Stomach smooth muscle (tissue), 2 donors: ENCODE results near the gene TMEM51.

Experiments used
- H3K27ac ChIP-seq: one replicate; pipeline ENCODE4 v1.7.0; 2013; ENCODE audit warnings: mild to moderate bottlenecking, low read length, inconsistent platforms
- H3K27me3 ChIP-seq, 2 donors: one replicate each; pipeline ENCODE4 v1.7.0; 2013; ENCODE audit warnings: low read length in 2 of 2; ENCODE audit not compliant: insufficient read depth in 2 of 2, control insufficient read depth in 1 of 2
- H3K36me3 ChIP-seq, 2 donors: one replicate each; pipeline ENCODE4 v1.7.0; 2013; ENCODE audit warnings: low read length in 2 of 2; ENCODE audit not compliant: control insufficient read depth in 2 of 2, insufficient read depth in 2 of 2
- H3K4me1 ChIP-seq: one replicate; pipeline ENCODE4 v1.7.0; 2013; ENCODE audit warnings: low read length; ENCODE audit not compliant: control insufficient read depth, insufficient read depth
- H3K4me3 ChIP-seq, 2 donors: one replicate each; pipeline ENCODE4 v1.7.0; 2013; ENCODE audit warnings: low read length in 2 of 2
- H3K9ac ChIP-seq, 2 donors: one replicate each; pipeline ENCODE4 v1.7.0; 2013; ENCODE audit warnings: low read length in 2 of 2, mild to moderate bottlenecking in 1 of 2
- H3K9me3 ChIP-seq, 2 donors: one replicate each; pipeline ENCODE4 v1.7.0; 2013; ENCODE audit warnings: low read length in 2 of 2; ENCODE audit not compliant: control insufficient read depth in 2 of 2
- donor health status: healthy.
- donor health status: Pancreatic carcinoma.

The TMEM51 gene

DNA sequence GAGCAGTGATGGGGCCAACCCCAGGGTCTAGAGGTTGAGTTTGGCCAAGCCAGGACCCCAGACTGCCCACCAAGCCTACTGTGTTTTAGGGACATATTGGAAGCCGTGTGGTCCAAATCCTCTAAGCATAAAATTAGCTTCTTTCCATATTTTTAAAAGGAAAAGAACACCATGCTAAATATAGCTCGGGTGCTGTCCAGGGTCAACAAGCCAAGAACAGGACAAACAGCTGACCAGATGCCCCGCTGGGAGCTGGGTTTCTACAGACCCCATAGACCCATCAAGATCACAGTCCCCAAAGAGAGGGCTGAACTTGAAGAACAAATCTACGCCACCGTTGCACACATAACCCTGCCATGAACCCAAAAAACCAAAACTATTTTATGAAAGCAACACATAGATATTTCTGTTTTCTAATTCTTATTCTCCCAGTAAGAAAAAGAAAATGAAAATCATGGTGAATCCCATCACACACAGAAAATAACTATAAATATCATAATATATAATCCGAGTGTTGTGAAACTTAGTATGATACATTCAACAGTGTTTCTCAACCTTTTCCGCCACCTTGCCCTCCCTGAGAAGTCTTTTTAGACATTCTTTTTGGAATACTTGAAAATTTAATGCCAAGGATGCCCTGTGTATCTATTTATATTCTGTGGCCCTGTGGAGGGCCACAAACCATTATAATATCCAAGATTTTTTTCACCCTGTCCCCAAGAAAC is 57.3 kb downstream of the TMEM51 start:
- H3K27ac ChIP-seq = no peak overlapping the region
- H3K9ac ChIP-seq = no peak overlapping the region
- H3K36me3 ChIP-seq = no peaks in the 10 kb centered on the region
- H3K9me3 ChIP-seq = no peaks in the 10 kb centered on the region
- H3K4me3 ChIP-seq = peak overlapping the region in 1 of 2 donors; percentile 8
- H3K4me1 ChIP-seq = peaks cover 71% of the 10 kb centered on the region
- H3K27me3 ChIP-seq = no peaks in the 10 kb centered on the region

DNA sequence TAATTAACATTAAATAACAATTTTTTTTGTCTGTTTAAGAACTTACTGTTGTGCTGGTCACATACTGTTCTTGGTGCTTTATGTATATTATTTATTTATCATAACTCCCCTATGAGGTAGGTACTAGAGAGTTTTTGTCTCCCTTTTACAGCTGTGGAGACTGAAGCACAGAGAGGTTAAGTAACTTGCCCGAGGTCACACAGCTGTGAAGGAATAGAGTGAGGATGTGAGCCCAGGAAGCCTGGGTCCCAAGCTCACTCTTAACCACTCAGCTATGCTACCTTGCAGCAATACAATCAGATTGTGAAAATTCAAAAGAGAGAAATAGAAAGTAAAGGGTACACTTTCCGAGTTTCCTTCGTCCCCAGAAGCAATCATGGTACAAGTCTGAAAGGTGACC is 57.9 kb downstream of the TMEM51 start:
- Histone ChIP-seq H3K4me3 (no peak overlapping the region), H3K27ac (no peak overlapping the region), H3K9me3 (no peaks in the 10 kb centered on the region), H3K9ac (no peak overlapping the region), H3K27me3 (no peaks in the 10 kb centered on the region), H3K36me3 (no peaks in the 10 kb centered on the region), H3K4me1 (peaks cover 68% of the 10 kb centered on the region)

DNA sequence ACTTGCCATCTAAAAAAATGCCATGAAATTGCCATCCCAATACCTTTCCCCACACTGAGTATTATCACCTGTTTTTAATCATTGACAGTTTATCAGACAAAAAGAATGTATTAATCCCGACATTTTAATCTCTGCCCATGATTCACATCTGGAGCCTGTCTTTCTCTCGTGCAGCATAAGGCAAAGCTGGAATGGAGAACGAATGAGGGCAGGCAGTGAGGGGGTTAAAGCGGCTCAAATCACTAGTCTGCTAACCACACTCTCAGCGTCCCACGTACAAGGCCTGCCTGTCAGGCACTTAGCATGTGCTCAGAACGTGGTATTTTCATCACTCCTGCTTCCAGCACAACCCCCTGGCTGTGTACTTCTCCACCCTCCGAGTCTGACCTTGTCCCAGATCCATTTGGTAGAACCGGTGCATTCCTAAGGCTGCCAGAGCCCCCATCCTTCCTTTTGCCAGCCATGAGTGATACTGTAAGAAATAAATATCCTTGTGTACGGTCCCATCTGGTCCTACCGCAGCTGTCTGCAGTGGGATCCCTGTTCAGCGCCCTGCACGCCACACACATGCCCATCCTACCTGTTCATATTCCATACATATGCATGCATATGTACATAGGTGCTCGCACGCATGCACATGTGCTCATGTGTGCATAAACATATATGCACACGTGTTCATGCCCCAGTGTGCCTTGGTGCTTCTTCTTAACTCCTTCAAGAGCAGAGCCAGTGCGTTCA is 58.8 kb downstream of the TMEM51 start:
- H3K27ac ChIP-seq = peak overlapping the region; percentile 93
- peak overlapping the region in 1 of 2 donors; percentile 8 for H3K4me3 ChIP-seq
- H3K9ac ChIP-seq = peak overlapping the region in 1 of 2 donors; percentile 21
- H3K9me3 ChIP-seq = no peaks in the 10 kb centered on the region
- no peaks in the 10 kb centered on the region for H3K27me3 ChIP-seq
- H3K36me3 ChIP-seq = no peaks in the 10 kb centered on the region
- peaks cover 58% of the 10 kb centered on the region for H3K4me1 ChIP-seq

DNA sequence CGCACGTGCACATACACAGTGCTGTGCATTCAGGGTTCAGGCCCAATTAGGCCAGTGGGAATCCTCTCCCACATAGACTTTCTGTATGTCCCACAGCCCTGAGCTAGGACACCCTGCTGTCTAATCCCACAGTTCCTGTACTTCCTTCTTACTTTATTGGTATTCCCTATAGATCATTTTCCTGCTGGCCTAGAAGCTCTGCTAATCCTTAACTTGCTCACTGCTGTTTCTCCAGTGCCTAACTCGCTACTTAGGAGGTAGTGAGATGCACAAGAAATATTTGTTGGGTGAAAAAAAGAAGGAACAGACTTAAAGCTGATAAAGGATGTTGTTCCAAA is 59.4 kb downstream of the TMEM51 start:
- H3K27me3 ChIP-seq = no peaks in the 10 kb centered on the region
- H3K36me3 ChIP-seq = no peaks in the 10 kb centered on the region
- peak overlapping the region in 1 of 2 donors; percentile 8 for H3K4me3 ChIP-seq
- H3K9ac ChIP-seq = peak overlapping the region in 1 of 2 donors; percentile 21
- peak overlapping the region; percentile 93 for H3K27ac ChIP-seq
- no peaks in the 10 kb centered on the region for H3K9me3 ChIP-seq
- H3K4me1 ChIP-seq = peaks cover 53% of the 10 kb centered on the region

DNA sequence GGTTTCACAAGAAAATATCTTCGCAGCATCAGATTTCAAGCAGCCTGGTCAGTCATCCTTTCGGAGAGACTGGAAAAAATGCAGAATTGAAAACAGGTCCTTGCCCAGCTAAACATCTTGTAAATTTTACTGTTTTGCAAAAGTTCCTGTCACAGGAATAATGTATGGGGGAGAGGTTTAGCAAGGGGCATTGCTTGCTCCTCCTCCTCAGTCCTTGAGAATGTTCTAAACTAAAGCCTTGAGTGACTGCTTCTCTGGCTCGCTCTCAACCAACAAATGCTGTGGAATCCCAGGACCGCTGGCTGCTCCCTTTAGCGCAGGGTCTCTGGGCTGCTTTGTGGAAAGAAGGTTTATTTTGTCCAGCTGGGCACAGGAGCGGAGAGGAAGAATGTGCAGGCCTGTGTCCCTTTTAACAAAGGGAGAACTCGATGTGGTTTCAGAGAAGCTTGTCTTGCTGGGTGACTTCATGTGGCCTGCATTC is 59.8 kb downstream of the TMEM51 start:
- Histone ChIP-seq H3K9me3 (no peaks in the 10 kb centered on the region), H3K27ac (peak overlapping the region; percentile 93), H3K4me3 (peak overlapping the region in 1 of 2 donors; percentile 44), H3K4me1 (peaks cover 50% of the 10 kb centered on the region), H3K36me3 (peaks cover 0 to 3% of the 10 kb centered on the region in 2 donors), H3K27me3 (no peaks in the 10 kb centered on the region), H3K9ac (no peak overlapping the region)

DNA sequence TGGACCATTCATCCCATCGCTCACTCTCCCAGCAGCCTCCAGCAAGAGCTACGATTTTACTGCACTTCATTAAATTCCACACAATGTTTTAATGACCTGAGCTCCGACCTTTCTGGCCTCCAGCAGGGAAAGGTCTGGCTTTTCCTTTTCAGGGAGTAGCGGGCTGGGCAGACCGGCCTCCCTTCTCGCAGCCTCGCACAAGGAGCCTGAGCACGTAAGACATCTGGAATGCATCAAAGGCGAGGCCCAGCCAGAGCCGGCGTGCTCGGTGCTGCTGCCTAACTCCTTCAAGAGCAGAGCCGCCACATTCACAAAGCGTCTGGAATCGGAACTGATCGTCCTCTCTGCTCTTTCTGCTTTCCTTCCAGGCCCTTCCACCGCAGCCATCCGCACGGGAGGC is 61.0 kb downstream of the TMEM51 start:
- H3K9ac ChIP-seq = peak overlapping the region; percentile 25 to 66
- H3K27me3 ChIP-seq = no peaks in the 10 kb centered on the region
- peaks cover 2 to 3% of the 10 kb centered on the region in 2 donors for H3K36me3 ChIP-seq
- H3K4me3 ChIP-seq = peak overlapping the region; percentile 13 to 57
- H3K27ac ChIP-seq = peak overlapping the region; percentile 93
- peaks cover 52% of the 10 kb centered on the region for H3K4me1 ChIP-seq
- H3K9me3 ChIP-seq = no peaks in the 10 kb centered on the region

DNA sequence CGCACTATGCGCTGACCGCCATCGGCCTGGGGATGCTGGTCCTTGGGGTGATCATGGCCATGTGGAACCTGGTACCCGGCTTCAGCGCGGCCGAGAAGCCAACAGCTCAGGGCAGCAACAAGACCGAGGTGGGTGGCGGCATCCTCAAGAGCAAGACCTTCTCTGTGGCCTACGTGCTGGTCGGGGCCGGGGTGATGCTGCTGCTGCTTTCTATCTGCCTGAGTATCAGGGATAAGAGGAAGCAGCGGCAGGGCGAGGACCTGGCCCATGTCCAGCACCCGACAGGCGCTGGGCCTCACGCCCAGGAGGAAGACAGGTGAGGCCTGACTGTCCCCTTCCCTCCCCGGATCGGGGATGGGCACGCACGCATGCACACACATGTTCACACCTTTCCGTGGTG is 61.6 kb downstream of the TMEM51 start:
- Histone ChIP-seq H3K4me1 (peaks cover 52% of the 10 kb centered on the region), H3K27ac (peak overlapping the region; percentile 93), H3K9me3 (no peaks in the 10 kb centered on the region), H3K36me3 (peaks cover 7 to 8% of the 10 kb centered on the region in 2 donors), H3K9ac (peak overlapping the region; percentile 16 to 66), H3K4me3 (peak overlapping the region in 1 of 2 donors; percentile 57), H3K27me3 (no peaks in the 10 kb centered on the region)

DNA sequence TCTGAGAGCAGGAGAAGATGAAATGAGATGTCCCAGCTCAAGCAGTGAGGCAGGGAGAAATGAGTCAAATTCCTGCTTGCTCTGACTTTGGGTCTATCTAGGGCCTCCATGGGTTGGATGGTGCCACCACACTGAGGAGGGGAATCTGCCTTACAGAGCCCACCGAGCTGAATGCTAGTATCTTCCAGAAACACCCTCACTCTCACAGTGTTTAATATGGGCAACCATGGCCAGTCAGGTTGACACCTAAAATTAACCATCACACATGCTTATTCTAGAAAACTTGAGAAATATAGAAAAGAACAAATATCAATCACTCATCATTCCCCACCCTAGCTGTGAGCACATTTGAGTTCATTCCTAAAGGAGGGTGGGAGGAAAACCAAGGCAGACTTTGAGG is 64.1 kb downstream of the TMEM51 start:
- H3K9me3 ChIP-seq = no peaks in the 10 kb centered on the region
- peaks cover 43% of the 10 kb centered on the region for H3K4me1 ChIP-seq
- H3K27ac ChIP-seq = no peak overlapping the region

DNA sequence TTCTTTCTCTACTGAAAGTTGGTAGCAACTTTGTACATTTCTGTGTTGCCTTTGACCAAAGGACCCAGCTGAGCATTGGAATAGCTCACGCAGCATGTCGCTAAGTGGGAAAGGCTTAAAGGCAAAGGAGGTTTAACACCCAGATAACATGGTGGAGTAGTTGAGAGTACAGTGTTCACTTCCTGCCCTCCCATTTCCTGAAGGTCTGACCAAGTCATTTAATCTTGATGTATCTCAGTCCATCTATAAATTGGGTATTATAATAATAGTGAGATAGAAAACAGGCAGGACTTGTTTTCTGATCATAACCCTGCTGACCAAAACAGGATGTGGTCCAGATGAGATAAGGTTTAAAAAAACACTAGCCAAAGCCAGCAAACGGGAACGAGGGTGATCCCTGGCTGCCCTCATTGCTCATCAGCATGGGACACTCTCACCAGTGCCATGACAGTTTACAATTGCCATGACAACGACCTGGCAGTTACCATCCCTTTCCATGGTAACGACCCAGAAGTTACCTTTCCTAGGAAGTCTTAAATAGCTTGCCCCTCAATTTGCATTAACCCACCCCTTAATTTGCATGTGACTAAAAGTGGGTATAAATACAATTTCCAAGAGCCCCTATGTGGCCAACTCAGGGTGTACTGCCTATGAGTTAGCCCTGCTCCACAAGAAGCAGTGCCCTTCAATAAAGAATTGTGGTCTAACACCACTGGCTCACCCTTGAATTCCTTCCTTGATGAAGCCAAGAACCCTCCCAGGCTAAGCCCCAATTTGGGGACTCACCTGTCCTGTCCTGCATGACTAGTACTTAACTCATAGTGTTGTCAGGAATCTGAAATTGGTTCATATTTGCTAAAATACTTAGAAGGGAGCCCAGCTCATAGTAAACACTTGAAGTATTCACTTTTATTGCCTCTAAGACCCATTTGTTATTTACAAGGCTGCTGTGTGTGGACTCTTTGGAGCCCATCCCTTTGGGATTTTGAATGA is 65.0 kb downstream of the TMEM51 start:
- Histone ChIP-seq H3K9me3 (no peaks in the 10 kb centered on the region), H3K36me3 (peaks cover 7 to 17% of the 10 kb centered on the region in 2 donors), H3K4me1 (peaks cover 35% of the 10 kb centered on the region), H3K9ac (no peak overlapping the region), H3K27me3 (no peaks in the 10 kb centered on the region), H3K4me3 (no peak overlapping the region), H3K27ac (no peak overlapping the region)

More for the DNA sequence above, 64.1 kb downstream of the TMEM51 start:
- H3K4me3 ChIP-seq = no peak overlapping the region
- H3K27me3 ChIP-seq = no peaks in the 10 kb centered on the region
- H3K36me3 ChIP-seq = peaks cover 7 to 17% of the 10 kb centered on the region in 2 donors
- no peak overlapping the region for H3K9ac ChIP-seq

DNA sequence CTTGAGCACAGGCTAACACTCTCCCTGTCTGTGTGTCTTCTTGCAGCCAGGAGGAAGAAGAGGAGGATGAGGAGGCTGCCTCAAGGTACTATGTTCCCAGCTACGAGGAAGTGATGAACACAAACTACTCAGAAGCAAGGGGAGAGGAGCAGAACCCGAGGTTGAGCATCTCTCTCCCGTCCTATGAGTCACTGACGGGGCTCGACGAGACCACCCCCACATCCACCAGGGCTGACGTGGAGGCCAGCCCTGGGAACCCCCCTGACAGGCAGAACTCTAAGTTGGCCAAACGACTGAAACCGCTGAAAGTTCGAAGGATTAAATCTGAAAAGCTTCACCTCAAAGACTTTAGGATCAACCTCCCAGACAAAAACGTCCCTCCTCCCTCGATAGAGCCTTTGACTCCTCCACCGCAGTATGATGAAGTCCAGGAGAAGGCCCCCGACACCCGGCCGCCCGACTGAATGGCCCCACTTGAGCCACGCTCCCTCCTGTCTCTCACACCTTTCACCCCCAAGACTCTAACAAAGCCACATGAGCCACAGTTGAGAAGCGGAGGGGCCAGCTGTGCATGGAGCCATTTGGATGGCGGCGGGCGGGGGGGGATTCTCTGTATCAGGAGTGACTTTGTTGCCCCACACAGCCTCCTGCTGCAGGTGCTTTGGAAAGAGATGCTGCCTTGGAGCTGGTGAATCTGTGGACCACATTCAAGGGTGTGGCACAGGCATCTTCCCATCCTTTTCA is 65.9 kb downstream of the TMEM51 start:
- H3K4me1 ChIP-seq = peaks cover 26% of the 10 kb centered on the region
- H3K27me3 ChIP-seq = no peaks in the 10 kb centered on the region
- peaks cover 7 to 17% of the 10 kb centered on the region in 2 donors for H3K36me3 ChIP-seq
- H3K9ac ChIP-seq = no peak overlapping the region
- H3K27ac ChIP-seq = no peak overlapping the region
- H3K4me3 ChIP-seq = no peak overlapping the region
- no peaks in the 10 kb centered on the region for H3K9me3 ChIP-seq
